NCI-H82 treated with DMSO at 0.1 percent for 48 hours (cell line): ENCODE data around the gene ZNF511.
"Not testable (repeated sequence)": the region's sequence is repeated elsewhere in the genome, so short reads cannot be mapped to it uniquely, and the experiment has no call there.

ENCODE experiments used
- DNase-seq: peaks from one replicate; lab custom pipeline; 2025; ENCODE audit not compliant: unreplicated experiment; lab: John Stamatoyannopoulos, UW

Gene ZNF511

DNA sequence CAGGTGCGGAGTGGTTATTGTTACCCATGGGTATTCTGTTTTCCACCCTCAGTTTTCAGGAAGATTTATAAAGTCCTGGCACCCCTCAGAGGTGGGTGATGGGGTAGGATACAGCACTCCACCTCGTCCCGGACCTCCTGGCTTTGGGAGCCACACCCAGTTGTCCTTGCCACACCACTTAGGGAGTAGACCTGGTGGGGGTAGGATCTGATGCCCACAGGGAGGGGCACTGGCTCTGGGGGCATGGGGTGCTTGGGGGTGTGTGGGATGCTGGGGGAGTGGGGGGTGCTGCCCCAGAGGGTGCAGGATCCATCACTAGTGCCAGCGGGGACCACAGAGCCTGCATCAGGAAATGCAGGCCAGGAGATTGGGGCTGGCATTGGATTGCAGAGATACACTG, 4.5 kb downstream of the ZNF511 start:
- DNase-seq = no peak

DNA sequence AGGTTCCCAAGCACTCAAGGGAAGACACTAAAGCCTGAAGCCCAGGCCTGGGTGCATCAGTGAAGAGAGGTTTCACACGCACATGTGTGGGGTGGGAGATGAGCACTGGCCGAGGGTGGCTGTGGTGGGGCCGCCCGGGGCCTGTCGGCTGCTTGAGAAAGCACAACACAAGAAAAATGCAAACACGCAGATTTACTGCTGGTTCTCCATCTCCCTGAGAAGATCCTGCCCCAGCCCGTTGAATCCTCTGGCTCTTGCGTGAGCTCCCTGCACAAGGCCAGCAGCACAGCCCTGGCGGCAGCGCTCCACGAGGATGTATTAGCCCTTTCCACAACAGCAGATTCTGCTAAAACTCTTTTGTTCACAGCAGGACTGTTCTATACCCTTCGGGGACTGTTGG, 6.2 kb downstream of the ZNF511 start:
- DNase-seq = no peak

DNA sequence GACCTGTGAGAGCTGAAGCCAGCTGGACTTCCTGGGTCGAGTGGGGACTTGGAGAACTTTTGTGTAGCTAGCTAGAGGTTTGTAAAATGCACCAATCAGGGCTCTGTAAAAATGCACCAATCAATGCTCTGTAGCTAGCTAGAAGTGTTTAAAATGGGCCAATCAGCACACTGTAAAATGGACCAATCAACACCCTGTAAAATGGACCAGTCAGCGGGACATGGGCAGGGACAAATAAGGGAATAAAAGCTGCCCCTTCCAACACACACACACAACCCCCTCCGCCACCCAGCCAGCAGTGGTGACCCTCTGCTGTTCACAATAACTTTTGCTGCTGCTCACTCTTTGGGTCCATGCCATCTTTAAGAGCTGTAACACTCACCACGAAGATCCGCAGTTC, 7.1 kb downstream of the ZNF511 start:
- DNase-seq = no peak

DNA sequence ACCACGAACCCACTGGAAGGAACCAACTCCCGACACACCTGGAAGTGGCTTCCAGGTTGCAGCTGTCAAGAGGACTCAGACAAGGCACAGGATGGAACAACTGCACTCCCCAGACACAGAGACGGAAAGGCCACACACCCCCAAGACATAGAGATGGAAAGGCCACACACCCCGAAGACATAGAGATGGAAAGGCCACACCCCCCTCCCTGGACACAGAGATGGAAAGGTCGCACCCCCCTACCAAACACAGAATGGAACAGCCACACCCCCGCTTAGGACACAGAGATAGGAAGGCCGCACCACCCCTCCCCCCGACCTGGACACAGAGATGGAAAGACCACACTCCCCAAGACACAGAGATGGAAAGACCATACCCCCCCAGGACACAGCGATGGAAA, 7.6 kb downstream of the ZNF511 start:
- no peak for DNase-seq

DNA sequence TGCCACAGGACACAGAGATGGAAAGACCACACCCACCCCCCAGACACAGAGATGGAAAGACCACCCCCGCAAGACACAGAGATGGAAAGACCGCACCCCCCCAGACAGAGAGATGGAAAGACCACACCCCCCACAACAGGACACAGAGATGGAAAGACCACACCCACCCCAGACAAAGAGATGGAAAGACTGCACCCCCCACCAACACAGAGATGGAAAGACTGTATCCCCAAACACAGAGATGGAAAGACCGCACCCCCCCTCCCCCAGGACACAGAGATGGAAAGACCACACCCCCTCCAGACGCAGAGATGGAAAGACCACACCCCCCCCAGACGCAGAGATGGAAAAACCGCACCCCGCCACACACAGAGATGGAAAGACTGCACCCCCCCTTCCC, 8.0 kb downstream of the ZNF511 start:
- no peak for DNase-seq

DNA sequence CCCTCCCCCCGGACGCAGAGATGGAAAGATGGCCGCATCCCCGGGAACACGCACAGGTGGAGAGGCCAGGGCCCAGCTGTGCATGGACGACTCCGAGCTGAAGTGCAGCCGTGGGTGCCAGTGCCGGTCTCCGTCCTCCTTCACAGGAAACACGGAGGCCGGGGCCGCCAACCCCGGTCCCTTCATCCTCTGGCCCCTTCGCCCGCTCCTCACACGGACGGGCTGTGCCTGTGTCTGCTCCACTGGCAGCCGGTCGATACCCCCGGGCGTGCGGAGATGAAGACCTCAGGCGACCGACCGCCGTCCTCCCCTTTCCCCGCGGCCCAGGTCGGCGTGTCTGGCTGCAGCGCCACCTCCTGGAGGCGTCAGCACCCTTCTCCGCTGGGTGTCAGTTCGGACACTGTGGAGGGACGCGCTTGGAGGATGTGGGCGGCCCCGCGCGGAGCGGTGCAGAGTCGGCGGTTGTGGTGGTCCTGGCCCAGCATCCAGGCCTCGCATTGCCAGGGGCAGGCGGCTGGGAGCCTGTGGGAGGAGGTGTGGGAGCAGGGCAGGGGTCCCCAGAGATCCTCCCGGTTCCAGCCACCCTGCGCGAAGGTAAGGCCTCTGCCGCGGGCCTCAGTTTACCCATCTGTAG, 9.9 kb downstream of the ZNF511 start:
- no peak for DNase-seq

DNA sequence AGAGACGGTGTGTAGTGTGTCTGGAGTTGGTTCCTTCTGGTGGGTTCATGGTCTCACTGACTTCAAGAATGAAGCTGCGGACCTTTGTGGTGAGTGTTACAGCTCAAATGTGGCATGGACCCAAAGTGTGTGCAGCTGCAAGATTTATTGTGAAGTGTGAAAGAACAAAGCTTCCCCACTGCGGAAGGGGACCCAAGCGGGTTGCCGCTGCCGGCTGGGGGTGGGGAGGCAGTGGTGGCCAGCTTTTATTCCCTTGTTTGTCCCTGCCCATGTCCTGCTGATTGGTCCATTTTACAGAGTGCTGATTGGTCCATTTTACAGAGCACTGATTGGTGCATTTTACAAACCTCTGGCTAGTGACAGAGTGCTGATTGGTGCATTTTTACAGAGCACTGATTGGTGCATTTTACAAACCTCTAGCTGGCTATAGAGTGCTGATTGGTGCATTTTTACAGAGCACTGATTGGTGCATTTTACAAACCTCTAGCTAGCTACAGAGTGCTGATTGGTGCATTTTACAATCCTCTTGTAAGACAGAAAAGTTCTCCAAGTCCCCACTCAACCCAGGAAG, 12.2 kb downstream of the ZNF511 start:
- not testable (repeated sequence) for DNase-seq

DNA sequence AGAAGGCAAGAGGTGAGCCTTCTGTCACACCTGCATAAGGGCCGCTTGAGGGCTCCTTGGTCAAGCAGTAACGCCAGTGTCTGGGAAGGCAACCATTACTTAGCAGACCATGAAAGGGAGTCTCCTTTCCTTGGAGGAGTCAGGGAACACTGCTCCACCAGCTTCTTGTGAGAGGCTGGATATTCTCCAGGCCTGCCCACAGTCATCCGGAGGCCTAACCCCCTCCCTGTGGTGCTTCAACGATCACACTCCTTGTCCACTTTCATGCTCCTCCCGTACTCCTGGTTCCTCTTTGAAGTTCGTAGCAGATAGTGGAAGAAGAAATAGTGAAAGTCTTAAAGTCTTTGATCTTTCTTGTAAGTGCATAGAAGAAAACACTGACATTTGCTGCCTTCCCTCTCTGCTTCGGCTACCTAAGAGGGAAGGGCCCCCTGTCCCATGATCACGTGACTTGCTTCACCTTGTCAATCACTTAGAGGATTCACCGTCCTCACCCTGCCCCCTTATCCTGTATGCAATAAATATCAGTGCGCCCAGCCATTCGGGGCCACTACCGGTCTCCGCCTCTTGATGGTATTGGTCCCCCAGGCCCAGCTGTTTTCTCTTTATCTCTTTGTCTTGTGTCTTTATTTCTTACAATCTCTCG, 13.5 kb downstream of the ZNF511 start:
- DNase-seq = not testable (repeated sequence)

DNA sequence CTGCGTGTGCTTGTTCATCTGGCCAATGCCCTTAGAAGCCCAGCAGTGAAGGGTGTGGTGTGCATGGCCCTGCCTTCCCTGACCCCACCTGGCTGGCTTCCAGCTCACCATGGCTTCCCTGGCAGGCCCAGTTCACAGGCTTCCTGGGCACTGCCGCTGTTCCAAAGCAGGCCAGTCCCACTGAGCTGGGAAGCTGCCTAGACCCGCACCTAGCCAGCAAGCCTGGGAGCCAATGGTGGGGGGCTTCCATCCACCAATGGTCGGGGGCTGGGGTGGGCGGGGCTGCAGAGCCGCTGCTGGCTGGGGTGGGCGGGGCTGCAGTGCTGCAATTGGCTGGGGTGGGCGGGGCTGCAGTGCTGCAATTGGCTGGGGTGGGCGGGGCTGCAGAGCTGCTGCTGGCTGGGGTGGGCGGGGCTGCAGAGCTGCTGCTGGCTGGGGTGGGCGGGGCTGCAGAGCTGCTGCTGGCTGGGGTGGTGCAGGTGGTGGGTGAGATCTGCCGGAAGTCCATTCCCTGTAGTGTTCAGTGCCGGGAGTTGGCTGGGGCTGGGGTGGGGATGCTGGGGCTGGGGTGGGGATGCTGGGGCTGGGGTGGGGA, 15.6 kb downstream of the ZNF511 start:
- DNase-seq = peak; percentile 48

DNA sequence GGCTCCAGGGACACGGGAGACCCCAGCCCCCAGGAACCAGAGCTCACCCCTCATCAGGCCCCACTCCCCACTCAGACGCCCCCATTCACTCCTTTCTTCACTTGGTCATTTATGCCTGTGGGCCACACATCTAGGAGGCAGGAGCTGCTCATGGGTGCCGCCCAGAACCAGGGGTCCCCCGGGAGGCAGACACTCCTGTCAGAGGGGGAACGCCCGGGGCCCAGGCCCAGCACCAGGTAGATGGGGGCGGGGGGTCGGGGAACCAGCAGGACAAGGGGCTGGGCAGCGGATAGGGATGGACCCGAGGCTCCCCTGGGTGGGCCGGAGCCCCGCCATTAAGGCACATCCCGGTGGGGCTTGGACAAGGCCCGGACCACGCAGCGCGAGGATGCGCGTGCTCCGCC, 16.1 kb downstream of the ZNF511 start:
- no peak for DNase-seq

DNA sequence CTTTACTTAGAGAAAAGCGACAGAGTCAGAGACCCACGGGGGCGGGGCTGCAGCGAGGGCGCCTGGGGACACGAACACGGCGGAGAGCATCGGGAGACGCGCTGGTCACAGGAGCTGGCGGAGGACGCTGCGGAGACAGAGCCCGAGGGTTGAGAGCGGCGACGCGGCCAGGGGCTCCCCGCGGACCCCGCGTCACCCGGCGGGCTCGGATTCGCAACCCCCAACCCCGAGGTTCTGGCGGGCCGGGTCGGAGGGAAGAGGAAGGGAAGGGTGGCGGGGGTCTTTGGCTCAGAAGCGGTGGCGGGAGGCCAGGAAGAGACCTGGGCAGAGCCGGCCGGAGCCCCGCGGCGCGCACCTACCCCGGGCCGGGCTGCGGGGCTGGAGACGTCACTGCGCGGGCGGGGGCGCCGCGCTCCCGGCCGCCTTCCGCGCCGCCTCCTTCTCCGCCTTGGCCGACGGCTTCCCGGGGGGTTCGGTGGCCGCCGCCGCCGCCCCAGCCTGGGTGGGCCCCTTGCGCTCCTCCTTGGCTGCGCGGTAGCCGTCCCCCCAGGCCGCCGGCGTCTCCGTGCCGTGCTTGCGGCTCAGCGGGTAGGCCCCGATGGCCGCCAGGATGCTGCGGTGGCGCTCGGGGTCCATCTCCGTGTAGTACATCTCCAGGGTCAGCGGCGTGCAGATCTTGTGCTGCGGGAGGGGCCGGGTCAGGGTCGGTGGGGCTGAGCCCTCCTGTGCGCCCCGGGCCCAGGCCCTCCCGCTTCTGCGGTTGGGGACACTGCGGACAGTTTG, 16.9 kb downstream of the ZNF511 start:
- no peak for DNase-seq

DNA sequence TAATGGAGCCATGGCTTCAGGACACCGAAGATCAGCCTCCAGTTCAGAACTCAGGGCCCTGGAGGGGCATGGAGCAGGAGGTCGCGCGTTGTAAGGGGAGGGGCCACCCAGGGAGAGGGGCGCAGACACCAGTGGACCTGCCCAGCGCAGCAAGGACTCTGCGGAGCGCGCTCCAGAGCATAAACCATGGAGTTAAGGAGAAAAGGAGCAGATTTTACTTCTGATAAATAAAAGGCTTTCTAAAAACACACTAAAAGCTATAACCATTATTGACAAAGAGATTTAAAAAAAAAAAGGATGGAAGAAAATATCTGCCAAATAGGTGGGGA, 17.5 kb downstream of the ZNF511 start:
- DNase-seq = no peak

DNA sequence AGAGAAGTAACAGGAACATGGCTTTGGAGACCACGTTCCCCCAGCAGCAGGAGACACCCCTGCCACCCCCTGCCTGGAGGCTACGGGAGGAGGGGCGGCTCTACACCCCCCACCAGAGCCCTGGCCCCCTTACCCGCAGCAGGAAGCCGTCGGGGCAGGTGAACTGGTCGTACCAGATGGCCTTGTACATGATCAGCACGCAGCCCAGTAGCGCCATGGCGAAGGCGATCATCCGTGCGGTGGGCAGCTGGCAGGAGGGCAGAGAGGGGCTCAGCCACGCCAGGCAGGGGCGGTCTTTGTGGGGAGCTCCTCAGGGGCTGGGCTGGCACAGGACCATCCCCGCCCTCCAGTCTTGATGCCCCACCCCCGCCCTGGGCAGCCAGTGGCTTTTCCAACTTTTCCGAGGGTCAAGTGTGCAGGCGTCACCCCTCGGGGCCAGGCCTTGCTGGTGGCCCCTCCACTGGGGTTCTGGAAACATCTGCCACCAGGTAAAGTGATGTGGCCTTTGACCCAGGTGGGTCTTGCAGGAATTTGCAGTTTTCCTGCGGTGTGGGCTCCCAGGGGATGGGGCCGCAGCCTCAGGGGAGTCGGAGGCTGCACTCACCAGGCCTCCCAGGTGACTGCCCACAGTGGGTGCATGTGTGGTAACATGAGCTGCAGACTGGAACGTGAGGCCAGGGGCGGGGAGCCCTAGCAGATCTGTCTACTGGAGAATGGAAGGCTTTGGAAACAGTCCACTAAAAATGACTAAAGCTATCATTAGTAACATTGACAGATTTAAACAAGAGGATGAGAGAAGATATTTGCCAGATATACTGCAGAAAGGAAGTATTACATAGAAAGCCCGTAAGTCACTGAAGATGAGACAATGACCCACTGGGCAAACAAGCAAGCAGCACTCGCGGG, 18.3 kb downstream of the ZNF511 start:
- no peak for DNase-seq

DNA sequence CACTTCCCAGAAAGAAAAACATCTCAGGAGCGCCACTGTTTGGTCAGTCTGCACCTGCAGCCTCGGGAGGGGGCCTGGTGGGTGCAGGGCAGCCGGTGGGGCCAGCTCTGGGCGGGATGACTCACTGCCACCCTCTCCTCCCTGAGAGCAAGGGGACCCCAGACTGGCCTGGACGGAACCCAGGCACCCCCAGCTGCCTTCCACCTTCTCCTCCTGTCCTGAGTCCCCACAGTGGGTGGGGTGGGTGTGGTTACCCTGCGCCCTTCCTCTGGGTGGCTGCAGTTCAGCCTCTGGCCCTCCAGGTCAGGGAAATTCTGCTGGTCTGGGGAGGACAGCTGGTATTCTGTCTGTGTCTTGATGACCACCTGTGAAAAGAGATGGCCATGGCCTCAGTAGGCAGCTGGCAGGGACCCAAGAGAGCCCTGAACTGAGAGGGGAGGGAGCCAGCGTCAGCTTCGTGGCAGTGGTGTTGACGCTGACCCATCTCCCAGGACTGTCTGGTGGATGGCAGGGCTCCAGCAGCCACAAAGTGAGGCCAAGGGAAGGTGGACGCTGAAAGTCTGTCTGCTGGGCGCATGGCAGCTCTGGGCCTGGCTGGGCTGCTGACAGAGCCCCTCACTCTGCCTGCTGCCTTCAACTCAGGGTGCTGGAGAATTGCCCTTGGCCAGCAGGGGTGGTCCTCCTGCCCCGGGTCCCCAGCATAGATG, 19.1 kb downstream of the ZNF511 start:
- no peak for DNase-seq

DNA sequence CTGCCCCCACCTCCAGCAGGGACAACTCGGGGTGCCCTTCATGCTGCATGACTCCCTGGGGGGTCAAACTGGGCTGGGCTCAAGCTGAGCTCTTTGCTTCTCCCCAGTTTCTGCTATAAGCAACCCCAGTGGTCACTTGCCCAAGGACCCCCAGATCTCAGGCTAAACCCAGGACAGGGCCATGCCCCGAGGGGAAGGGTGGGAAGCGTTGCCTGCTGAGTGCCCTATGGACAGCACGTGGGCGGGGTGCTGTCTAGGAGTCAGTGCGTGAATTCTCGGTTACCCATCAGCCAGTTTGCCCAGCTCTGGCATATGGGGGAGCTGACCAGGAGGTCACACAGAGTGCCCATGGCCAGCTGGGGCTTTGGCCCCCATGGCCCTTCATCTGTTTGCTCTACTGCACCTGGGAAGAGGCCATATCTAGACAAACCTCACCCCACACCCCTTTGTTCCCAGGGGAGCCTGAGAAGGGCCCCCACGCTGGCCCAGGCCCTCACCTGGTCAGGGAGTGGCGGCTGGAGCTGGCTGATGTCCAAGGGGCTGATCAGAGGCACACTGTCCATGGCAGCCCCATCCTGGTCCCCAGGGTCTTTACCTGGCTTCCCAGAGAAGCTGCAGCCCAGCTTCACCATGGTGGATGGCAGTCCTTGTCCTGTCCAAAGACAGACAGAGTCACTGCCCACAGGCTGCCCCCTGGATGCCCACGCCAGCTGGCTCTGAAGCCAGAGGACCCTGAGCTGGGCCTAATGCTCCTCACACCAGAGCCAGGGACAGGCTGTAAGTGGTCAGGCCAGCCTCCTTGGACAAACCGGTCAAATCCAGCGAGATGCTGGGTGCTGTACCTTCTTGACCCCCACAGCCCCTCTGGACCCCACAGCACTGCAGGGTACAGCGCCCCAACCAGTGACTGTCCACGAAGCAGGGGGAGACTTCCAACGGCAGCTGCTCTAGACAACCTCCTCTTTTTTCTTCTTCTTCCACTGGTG, 19.9 kb downstream of the ZNF511 start:
- no peak for DNase-seq

DNA sequence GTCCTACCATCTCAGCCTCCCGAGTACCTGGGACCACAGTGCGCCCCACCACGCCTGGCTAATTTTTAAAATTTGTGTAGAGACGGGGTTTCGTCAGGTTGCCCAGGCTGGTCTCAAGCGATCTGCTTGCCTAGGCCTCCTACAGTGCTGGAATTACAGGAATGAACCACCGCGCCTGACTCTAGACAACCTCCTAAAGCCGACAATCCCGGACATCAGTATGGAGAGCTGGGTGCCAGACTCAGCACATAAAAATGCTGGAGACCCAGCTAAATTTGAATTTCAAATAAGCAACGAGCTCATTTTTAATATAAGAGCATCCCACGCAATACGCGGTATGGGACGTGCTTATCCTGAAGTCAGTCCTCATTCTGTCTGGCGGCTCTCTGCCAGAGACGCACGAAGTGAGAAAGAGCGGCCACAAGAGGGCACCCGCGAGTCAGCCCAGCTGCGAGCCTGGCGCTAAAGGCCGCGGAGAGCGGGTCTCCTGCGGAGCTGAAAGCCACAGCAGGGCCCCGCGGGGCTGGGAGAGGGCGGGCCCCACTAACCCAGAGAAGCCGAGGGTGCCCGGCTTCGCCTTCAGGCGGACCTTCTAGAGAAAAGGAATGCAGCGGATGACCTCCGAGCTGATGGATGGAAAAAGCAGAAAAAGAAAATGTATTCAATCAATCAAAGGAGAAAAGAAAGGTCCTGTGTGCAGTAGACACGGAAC, 20.9 kb downstream of the ZNF511 start:
- peak; percentile 54 for DNase-seq

DNA sequence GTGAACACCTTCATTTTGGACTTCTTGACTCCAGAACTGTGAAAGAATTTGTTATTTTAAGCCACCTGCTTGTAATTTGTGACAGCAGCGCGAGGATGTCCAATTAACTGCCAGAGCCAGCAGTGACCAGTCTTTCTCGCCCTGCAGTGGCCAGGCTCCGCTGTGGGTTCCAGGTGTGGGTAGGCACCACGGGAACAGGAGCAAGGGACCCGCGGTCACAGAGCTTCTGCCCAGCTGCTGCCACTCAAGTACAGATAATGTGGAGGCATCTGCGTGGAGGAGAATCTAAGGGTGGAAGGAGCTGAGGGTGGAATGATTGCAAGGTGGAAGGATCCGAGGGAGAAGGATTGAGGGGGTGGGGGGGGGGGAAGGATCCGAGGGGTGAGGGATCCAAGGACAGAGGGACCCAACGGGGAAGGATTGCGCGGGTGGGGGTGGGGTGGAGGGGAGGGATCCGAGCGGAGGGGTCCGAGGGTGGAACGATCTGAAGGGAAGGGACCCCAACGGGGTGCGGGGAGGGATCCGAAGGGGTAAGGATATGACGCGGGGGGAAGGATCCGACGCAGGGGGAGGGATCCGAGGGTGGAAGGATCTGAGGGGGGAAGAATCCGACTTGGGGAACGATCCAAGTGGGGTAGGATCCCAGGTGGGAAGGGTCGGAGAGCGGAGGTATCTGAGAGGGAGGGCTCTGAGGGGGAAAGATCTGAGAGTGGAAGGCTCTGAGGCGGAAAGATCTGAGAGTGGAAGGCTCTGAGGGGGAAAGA, 24.4 kb downstream of the ZNF511 start:
- no peak for DNase-seq
